Brain microvascular endothelial cell (primary cell): Measurements from ENCODE around the gene PPM1A.

Source experiments
- DNase-seq: peaks from one replicate; pipeline ENCODE4 v3.0.0-alpha.2; 2020
- H3K27ac ChIP-seq: fragments of 250-450 bp; sonication (Bioruptor Pico); 2 replicates; pipeline ENCODE4 v1.5.1; 2020; ENCODE audit warnings: mild to moderate bottlenecking, moderate library complexity
- H3K27me3 ChIP-seq: fragments of 250-450 bp; sonication (Bioruptor Pico); replicated peaks from 2 replicates; pipeline ENCODE4 v1.5.1; 2020; ENCODE audit warnings: mild to moderate bottlenecking
- H3K36me3 ChIP-seq: fragments of 250-450 bp; sonication (Bioruptor Pico); replicated peaks from 2 replicates; pipeline ENCODE4 v1.5.1; 2020; ENCODE audit warnings: mild to moderate bottlenecking
- H3K4me3 ChIP-seq: 2 replicates; pipeline ENCODE4 v1.5.1; 2011; ENCODE audit warnings: low read depth, mild to moderate bottlenecking, control low read depth, low read length, moderate library complexity
- in situ Hi-C: cut with HindIII; loops from 2 replicates; pipeline ENCODE4 v1.10.0; 2017; ENCODE audit warnings: low sequenced_read_pairs, low pct_ligation_motif_present
- TF ChIP-seq, protein P1 (sequence below): IDR thresholded peaks from 2 replicates; pipeline ENCODE4 v1.5.1; 2011; ENCODE audit warnings: low read depth, mild to moderate bottlenecking, moderate library complexity, low read length, control low read depth, inconsistent platforms; ENCODE audit errors: missing control alignments

PPM1A gene

DNA sequence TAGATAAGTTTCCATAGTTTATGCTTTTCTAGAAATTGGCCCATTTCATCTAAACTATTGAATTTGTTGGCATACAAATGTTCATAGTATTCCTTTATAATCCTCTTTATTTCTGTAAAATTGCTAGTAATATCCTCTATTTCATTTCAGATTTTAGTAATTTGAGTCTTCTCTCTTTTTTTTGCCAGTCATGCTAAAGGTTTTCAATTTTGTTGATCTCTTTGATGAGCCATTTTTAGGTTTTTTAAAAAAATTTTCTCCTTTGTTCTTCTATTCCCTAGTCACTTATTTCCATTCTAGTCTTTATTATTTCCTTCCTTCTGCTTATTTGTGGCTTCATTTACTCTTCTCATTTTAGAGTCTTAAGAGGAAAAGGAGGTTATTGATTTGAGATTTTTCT is 19.4 kb upstream of the PPM1A start:
- Histone ChIP-seq H3K36me3 (no peaks in the 10 kb centered on the region), H3K27me3 (no peaks in the 10 kb centered on the region), H3K27ac (no peak overlapping the region), H3K4me3 (no peak overlapping the region)
- TF ChIP-seq, protein P1, sequence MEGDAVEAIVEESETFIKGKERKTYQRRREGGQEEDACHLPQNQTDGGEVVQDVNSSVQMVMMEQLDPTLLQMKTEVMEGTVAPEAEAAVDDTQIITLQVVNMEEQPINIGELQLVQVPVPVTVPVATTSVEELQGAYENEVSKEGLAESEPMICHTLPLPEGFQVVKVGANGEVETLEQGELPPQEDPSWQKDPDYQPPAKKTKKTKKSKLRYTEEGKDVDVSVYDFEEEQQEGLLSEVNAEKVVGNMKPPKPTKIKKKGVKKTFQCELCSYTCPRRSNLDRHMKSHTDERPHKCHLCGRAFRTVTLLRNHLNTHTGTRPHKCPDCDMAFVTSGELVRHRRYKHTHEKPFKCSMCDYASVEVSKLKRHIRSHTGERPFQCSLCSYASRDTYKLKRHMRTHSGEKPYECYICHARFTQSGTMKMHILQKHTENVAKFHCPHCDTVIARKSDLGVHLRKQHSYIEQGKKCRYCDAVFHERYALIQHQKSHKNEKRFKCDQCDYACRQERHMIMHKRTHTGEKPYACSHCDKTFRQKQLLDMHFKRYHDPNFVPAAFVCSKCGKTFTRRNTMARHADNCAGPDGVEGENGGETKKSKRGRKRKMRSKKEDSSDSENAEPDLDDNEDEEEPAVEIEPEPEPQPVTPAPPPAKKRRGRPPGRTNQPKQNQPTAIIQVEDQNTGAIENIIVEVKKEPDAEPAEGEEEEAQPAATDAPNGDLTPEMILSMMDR = no peak
- DNase-seq = no peak
- in situ Hi-C loops = no loop called here

DNA sequence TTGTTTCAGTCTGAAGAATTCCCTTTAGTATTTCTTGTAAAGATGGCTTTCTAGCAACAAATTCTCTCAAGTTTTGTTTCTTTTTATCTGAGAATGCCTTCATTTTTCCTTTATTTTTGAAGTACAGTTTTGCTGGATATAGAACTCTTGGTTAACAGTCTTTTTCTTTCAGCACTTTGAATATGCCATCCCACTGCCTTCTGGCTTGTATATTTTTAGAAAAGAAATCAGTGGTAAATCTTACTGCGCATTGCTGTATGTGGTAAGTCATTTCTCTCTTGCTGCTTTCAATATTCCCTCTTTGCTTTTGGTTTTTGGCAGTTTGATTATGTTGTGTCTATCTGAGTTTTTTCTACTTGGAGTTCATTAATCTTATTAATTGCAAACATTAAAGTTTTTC is 16.8 kb upstream of the PPM1A start:
- no peak for DNase-seq

DNA sequence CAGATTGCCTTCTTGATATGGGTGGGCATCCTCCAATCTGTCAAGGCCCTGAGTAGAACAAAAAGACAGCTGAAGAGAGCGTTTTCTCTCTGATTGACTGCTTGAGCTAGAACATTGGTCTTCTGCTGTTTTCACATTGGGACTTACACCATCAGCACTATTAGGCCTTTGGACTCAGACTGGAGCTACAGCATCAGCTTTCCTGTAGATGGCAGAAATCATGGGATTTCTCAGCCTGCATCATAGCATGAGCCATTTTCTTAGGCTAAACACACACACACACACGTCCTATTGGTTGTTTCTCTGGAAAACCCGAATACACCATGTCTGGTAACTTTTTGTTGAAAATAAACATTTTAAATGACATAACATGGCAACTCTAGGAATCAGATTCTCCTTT is 15.8 kb upstream of the PPM1A start:
- Histone ChIP-seq H3K36me3 (no peaks in the 10 kb centered on the region), H3K4me3 (no peak overlapping the region), H3K27me3 (no peaks in the 10 kb centered on the region), H3K27ac (no peak overlapping the region)
- in situ Hi-C loops = no loop called here
- TF ChIP-seq, protein P1 = no peak
- no peak for DNase-seq

More for the DNA sequence above, 16.8 kb upstream of the PPM1A start:
- in situ Hi-C loops = no loop called here
- Histone ChIP-seq H3K27ac (no peak overlapping the region), H3K36me3 (no peaks in the 10 kb centered on the region), H3K4me3 (no peak overlapping the region), H3K27me3 (no peaks in the 10 kb centered on the region)
- TF ChIP-seq, protein P1 = no peak

DNA sequence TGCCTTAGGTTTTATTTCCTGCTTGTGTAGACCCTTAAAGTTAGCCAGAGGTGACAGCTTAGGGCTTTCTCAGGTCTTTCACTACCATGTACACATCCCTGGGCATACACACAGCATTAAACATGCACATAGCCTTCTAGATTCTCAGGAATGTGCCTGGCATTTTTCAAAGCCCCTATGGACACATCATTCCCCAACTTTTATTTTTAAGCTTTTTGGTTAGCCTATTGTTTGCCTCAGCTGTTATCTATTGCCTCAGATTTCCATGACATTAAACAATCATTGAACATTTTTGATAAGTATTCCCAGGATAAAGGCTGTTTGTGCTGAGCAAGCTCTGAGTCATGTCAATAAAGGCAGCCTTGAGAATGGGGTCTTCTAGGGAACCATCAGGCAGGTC is 15.1 kb upstream of the PPM1A start:
- TF ChIP-seq, protein P1 = no peak

DNA sequence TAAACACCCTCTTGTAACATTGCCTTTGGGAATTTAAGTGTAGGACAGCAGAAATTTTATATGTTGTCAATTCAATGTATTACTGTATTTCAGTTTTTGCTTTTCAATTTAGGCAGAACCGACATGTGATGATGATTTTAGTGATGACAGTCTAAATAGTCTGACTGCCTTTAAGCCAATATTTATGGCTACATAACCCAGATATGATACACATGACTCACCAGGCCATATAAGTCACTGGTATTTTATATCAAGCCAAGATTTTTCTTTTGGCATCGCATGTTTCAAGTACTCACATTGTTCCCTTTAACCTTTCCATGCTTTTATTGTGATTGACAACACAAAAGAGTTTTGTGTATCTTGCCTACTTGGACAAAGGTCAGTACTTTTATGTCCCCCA is 13.6 kb upstream of the PPM1A start:
- TF ChIP-seq, protein P1 = no peak
- Histone ChIP-seq H3K4me3 (no peak overlapping the region), H3K27me3 (no peaks in the 10 kb centered on the region), H3K36me3 (no peaks in the 10 kb centered on the region), H3K27ac (no peak overlapping the region)
- in situ Hi-C loops = no loop called here
- no peak for DNase-seq

More for the DNA sequence above, 15.1 kb upstream of the PPM1A start:
- Histone ChIP-seq H3K36me3 (no peaks in the 10 kb centered on the region), H3K27ac (no peak overlapping the region), H3K27me3 (no peaks in the 10 kb centered on the region), H3K4me3 (no peak overlapping the region)
- in situ Hi-C loops = no loop called here
- no peak for DNase-seq

DNA sequence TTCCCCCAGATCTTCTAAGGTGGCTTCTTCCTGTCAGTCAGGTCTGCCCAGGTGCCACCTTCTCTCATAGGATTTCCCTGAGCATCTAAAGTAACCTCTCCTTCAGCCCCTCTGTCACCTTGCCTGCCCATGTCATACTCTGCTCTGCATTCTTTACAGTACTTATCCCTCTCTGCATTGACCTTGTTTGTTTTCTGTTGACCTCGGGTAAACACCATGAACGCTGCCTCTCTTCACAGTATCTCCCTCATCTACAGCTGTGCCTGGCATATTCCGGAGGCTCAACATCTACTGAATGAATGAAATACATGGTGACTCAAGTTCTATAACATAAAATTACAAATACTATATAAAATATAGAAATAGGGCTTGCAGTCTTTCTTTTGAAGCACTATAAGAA is 10.1 kb upstream of the PPM1A start:
- Histone ChIP-seq H3K4me3 (no peak overlapping the region), H3K27ac (no peak overlapping the region), H3K36me3 (no peaks in the 10 kb centered on the region), H3K27me3 (no peaks in the 10 kb centered on the region)
- in situ Hi-C loops = no loop called here
- DNase-seq = no peak
- TF ChIP-seq, protein P1 = no peak
